Measurements from ENCODE around the gene FBXL20. TPM values are rescaled to one million over a fixed set of nuclear protein-coding genes. Genes with fewer than 3 reads are reported as not detected.

Gene FBXL20
- total RNA-seq, 4 donors from 2014 or later = 13.8 to 49.4 (median 23.1) TPM

DNA sequence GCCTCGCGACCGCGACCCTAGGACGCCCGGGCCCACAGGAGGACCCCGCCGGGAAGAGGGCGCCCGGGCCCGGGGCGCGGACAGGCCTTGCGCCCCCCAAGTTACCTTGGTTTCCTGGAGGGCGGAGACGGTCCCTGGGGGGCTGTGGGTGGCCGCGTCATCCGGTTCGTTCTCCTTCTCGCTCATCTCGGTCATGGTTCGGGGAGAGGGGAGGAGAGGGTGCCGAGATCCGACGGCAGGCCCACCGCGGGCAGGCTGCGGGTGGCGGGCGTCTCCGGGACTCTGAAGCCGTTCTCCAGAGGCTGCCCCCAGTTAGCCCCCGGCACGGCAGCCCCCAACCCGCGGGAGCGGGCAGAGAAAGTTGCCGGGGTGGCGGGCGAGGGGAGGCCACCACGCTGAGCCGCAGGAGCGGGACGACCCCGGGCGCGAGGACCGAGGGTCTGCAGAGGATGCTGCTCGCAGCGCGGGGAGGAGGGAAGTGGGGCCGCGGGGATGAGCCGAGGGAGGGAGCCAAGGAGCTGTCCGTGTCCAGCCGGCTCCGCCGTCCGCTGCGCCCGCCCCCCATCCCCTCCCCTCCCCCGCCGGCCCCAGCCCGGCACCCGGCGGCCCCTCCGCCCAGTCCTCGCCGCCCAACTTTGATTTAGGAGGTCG, 176.0 kb downstream of the FBXL20 start, which contains the start of gene STAC2:
Gene STAC2, minus strand, starts transcription at position 638 of the 651 bp plus-strand sequence. Its CDS starts 443 bp downstream, at position 195.
- H3K9me3 ChIP-seq = no peaks in the 10 kb centered on the region
- in situ Hi-C loops (cut with MboI; ENCODE audit: low pct_ligation_motif_present in 1 of 4, low pct_unique_long_range_greater_than_20kb in 1 of 4, low sequenced_read_pairs in 3 of 4) (no loop called here), intact Hi-C loops (cut with DNase I; ENCODE audit: low total_unique reads) (no loop called here)
- DNase-seq = no peak
- H3K4me1 ChIP-seq = peaks cover 3 to 20% (median 16%) of the 10 kb centered on the region in 4 donors
- 13% methylated on average over 20 of the region's 71 CpGs; no CpG with 5 or more reads in 1 of the 2 donors for WGBS, 2 donors (ENCODE audit: low coverage in 1 of 2)
- peak within 1 kb of the TSS in 3 of 4 donors; percentile 13 to 49 (median 29) for H3K4me3 ChIP-seq
- no peak for TF ChIP-seq EP300 (IDR thresholded peaks at IDR 0.05; ENCODE audit: low read depth)
- TF ChIP-seq POLR2A (IDR thresholded peaks at IDR 0.05) = no peak
- TF ChIP-seq POLR2AphosphoS5 (IDR thresholded peaks at IDR 0.05) = no peak
- TF ChIP-seq, protein P1, sequence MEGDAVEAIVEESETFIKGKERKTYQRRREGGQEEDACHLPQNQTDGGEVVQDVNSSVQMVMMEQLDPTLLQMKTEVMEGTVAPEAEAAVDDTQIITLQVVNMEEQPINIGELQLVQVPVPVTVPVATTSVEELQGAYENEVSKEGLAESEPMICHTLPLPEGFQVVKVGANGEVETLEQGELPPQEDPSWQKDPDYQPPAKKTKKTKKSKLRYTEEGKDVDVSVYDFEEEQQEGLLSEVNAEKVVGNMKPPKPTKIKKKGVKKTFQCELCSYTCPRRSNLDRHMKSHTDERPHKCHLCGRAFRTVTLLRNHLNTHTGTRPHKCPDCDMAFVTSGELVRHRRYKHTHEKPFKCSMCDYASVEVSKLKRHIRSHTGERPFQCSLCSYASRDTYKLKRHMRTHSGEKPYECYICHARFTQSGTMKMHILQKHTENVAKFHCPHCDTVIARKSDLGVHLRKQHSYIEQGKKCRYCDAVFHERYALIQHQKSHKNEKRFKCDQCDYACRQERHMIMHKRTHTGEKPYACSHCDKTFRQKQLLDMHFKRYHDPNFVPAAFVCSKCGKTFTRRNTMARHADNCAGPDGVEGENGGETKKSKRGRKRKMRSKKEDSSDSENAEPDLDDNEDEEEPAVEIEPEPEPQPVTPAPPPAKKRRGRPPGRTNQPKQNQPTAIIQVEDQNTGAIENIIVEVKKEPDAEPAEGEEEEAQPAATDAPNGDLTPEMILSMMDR (IDR thresholded peaks at IDR 0.05) = no peak
- peaks cover 63% of the 10 kb centered on the region for H3K27me3 ChIP-seq
- no peaks in the 10 kb centered on the region for H3K36me3 ChIP-seq
- no peak within 1 kb of the TSS for H3K27ac ChIP-seq

DNA sequence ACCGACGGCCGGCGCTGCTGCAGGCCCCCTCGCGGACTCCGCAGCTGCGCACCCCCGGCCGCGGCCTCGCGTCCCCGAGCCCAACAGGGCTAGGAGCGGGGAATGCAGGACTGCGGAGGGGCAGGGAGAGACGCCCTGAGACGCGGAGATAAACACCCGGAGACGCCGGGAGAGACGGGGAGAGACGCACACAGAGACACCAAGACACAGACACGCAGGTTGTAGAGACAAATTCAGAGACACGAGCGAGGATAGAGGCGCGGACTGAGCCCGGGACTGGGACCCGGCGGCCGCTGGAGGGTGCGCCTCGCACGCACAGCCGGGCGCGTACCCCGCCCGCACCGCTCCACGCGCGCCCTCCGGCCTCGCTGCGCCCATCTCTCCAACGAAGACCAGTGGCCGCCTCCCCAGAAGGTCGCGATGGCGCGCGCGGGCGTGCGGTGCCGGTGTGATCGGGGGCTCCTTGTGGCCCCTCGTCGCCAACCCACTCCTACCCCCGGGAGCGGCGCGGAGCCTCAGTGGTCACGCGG, 176.6 kb downstream of the FBXL20 start:
- H3K36me3 ChIP-seq = no peaks in the 10 kb centered on the region
- H3K27ac ChIP-seq = no peak overlapping the region
- no peak for DNase-seq
- no peaks in the 10 kb centered on the region for H3K9me3 ChIP-seq
- H3K27me3 ChIP-seq = peaks cover 57% of the 10 kb centered on the region
- intact Hi-C loops (cut with DNase I; ENCODE audit: low total_unique reads) (no loop called here), in situ Hi-C loops (cut with MboI; ENCODE audit: low pct_ligation_motif_present in 1 of 4, low pct_unique_long_range_greater_than_20kb in 1 of 4, low sequenced_read_pairs in 3 of 4) (no loop called here)
- H3K4me3 ChIP-seq = peak overlapping the region in 2 of 4 donors; percentile 29 to 49
- H3K4me1 ChIP-seq = peaks cover 3 to 20% (median 16%) of the 10 kb centered on the region in 4 donors
- 6% methylated on average over 59 of the region's 68 CpGs; no CpG with 5 or more reads in 1 of the 2 donors for WGBS, 2 donors (ENCODE audit: low coverage in 1 of 2)
- no peak for TF ChIP-seq EP300 (IDR thresholded peaks at IDR 0.05; ENCODE audit: low read depth)
- TF ChIP-seq, protein P1 (IDR thresholded peaks at IDR 0.05) = no peak
- no peak for TF ChIP-seq POLR2AphosphoS5 (IDR thresholded peaks at IDR 0.05)
- no peak for TF ChIP-seq POLR2A (IDR thresholded peaks at IDR 0.05)

DNA sequence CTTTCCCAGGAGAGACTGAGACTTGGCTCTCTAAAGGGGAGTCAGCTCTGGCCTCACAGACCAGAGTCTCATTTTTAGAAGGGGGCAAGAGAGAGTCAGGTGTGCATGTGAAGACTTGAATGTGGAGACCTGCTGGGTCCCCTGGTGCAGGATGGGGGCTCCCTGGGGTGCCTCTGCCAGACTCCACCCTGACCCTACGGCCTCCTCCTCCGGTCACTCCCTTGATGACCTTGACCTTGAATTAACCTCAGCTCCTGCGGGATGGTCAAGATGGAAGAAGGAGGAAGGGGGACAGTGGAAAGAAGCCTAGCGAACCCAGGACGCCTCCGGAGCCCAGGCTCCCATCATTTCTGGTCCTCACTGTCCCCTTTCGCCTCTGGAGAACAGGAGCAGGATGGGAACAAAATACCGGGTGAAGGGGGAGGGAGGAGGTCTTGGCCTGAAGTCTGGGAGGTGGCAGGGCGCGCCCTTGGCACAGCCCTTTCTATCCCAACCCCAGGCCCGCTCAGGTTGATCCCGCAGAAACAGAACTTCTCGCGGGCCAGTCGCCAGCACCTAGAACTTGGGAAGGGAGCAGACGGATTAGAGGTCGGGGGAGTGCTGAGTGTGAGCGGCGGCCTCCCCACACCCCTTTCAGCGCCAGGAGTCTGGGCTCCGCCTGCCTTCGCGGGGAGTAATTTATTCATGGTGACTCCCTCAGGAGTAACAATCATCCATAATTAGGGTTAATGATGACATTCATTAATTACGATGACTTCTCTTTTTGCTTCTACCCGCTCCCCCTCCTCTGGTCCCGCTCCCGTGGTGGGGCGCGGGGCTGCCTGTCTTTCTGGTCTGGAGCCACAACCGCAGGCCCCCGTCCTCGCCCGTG, 177.3 kb downstream of the FBXL20 start:
- 40% methylated on average over 33 of the region's 33 CpGs; no CpG with 5 or more reads in 1 of the 2 donors for WGBS, 2 donors (ENCODE audit: low coverage in 1 of 2)
- in situ Hi-C loops (cut with MboI; ENCODE audit: low pct_ligation_motif_present in 1 of 4, low pct_unique_long_range_greater_than_20kb in 1 of 4, low sequenced_read_pairs in 3 of 4) (no loop called here), intact Hi-C loops (cut with DNase I; ENCODE audit: low total_unique reads) (no loop called here)
- H3K36me3 ChIP-seq = no peaks in the 10 kb centered on the region
- H3K9me3 ChIP-seq = no peaks in the 10 kb centered on the region
- H3K4me1 ChIP-seq = peaks cover 3 to 20% (median 16%) of the 10 kb centered on the region in 4 donors
- H3K27ac ChIP-seq = no peak overlapping the region
- no peak for DNase-seq
- peaks cover 54% of the 10 kb centered on the region for H3K27me3 ChIP-seq
- H3K4me3 ChIP-seq = peak overlapping the region in 1 of 4 donors; percentile 49
- TF ChIP-seq POLR2A (IDR thresholded peaks at IDR 0.05) (no peak), EP300 (IDR thresholded peaks at IDR 0.05; ENCODE audit: low read depth) (no peak), POLR2AphosphoS5 (IDR thresholded peaks at IDR 0.05) (no peak)
- TF ChIP-seq, protein P1 (IDR thresholded peaks at IDR 0.05) = no peak
